HG02588 (cell line): ENCODE results near the gene CYP2A6.

ENCODE experiments used
- ATAC-seq: cut with Tn5 transposase; IDR thresholded peaks from one replicate; pipeline ENCODE4 v1.9.1; 2021; ENCODE audit warnings: mild to moderate bottlenecking, moderate library complexity; ENCODE audit not compliant: unreplicated experiment

Gene CYP2A6

DNA sequence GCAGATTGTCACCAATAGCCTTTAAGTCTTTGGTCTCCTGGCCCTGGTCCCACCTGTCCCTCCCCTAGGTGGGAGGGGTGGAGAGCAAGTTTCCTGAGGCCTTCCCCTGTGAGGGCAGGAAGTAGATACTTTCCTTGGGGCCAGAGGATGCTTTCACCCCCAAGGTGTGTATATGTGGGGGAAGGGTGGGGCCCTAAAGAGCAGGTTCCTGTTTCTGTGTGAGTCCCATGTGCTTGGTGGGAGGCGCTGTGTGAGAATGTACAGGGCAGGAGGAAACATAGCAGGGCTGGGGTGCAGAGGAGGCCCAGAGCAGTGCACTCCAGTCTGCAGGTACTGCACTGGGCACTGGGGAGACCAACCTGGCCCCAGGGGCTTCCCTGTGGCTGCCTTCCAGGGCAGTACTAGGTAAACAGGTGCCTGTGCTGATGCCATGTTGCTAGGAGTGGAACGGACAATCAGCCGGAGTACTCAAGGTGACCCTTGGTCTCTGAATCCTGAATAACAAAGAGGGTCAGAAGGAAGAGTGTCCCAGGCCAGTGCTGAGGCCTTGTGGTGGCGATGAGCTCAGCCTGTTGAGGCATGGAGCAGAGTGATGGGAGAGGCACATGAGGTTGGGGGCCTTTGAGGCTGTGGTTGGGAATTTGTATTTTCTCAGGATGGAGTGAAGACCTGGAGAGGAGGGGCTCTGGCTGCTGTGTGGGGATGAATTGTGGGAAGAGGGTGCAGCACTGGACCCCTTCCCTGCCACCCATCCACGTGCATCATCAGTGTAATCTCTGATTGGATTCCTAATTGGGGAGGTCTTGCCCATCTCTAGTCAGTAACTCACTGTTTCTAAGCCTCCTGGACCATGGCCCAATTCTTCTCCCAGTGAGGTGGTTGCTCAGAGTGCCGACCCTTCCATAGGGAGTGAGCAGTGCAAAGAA is 46.1 kb downstream of the CYP2A6 start:
- ATAC-seq: no peak

DNA sequence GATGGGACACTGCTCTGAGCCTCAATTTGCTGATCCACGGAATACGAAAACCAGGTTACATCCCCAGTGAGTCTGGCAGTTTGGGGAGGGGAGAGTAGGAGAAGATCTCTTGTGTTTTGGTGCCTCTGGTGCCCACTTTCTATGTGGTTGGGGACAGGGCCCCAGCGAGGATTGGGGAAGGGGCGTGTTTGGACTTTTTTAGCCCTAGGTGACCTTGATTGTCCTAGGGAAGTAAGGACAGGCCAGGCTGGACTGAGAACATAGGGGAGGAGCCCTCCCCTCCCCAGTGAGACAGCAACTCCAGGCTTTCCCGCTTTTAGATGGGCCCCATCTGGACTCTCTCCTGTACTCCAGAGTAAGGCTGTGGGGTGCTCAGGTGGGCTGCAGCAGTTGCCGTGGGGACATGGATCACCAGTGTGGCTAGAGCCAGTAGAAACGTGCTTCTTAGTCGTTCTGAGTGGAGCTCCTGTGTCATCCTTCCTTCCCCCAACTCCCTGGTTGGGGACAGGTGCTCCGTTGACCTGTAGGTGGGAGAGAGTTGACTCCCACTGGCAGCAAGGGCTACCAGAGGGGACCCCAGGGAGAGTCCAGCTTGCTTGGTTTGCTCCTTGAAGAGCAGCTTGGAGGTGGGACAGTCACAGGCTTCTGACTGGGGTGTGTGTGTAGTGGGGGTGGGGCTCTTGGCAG is 46.9 kb downstream of the CYP2A6 start:
- no peak for ATAC-seq

DNA sequence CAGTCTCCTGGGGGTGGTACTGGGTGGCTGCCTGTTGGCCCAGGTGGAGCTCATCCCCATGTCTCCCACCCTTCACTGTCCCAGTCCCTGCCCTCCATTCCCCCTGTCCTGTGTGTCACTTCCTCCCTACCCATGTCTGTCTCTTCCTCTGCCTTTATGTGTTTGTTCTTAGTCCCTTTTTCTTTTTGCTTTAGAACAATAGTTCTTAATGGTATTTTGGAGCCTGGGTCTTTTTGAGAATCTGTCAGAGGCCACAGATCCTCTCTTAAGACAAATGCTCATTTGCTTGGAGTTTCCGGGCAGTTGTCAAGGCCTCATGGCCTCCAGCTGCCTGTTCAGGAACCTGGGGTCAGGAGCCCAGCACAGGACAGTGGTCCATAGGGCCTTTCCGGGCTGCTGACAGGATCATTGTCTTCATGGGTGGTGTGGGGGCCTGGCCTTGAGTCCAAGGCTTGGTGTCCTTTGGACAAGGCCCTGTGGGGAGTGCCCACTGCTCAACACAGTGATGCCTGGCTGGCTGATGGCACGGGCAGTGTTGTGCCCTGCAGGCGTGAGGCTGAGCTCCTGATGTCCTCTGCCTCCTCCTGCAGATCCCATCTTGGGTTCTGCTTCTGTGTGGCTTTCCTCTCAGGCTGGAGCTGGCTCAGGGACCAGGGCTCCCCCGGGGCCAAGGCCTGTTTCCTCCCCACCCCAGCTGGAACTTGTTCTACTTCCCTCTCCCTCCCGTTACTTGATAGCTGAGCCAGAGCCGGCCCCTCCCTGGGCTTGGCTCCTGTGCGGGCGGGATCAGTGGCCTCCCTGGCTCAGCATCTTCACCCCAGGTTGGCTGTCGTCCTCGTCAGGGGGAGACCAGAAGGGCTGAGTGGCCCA is 47.7 kb downstream of the CYP2A6 start:
- ATAC-seq: no peak

DNA sequence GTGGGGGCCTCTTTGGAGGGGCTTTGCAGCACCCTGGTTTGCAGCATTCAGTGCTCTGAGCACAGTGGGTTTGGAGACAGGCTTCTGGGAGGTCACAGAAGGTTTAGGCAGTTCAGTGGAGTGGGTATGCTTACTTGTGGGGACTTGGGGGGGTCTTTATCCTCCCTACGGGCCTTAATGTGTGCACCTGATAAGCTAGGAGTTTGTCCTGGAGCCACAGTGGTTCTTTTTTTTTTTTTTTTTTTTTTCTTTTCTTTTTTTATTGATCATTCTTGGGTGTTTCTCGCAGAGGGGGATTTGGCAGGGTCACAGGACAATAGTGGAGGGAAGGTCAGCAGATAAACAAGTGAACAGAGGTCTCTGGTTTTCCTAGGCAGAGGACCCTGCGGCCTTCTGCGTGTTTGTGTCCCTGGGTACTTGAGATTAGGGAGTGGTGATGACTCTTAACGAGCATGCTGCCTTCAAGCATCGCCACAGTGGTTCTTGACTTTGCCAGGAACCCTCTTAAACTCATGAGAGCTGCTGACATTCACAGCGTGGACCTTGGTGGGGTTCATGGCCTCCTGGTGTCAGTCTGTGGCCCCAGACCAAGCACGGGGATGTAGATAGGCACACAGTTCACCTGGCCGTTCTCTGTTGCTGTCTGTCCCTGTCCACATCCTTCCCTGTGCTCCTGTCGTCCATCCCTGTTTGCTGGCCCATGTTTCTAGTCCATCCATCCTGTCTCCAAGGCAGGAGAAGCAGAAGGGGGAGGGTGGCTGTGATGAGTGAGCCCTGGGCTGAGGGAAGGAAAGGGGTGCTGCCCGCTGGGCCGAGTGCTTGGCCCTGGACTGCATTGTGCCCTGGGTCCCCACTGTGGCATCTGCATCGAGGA is 48.6 kb downstream of the CYP2A6 start:
- no peak for ATAC-seq

DNA sequence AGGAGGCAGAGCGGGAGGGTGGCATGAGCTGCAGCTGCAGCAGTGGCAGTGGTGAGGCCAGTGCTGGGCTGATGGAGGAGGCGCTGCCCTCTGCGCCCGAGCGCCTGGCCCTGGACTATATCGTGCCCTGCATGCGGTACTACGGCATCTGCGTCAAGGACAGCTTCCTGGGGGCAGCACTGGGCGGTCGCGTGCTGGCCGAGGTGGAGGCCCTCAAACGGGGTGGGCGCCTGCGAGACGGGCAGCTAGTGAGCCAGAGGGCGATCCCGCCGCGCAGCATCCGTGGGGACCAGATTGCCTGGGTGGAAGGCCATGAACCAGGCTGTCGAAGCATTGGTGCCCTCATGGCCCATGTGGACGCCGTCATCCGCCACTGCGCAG is 49.3 kb downstream of the CYP2A6 start:
- ATAC-seq: no peak

DNA sequence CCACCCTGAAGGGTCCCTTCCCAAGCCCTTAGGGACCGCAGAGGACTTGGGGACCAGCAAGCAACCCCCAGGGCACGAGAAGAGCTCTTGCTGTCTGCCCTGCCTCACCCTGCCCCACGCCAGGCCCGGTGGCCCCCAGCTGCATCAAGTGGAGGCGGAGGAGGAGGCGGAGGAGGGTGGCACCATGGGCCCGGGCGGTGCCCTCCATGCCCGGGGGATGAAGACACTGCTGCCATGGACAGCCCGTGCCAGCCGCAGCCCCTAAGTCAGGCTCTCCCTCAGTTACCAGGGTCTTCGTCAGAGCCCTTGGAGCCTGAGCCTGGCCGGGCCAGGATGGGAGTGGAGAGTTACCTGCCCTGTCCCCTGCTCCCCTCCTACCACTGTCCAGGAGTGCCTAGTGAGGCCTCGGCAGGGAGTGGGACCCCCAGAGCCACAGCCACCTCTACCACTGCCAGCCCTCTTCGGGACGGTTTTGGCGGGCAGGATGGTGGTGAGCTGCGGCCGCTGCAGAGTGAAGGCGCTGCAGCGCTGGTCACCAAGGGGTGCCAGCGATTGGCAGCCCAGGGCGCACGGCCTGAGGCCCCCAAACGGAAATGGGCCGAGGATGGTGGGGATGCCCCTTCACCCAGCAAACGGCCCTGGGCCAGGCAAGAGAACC is 49.8 kb downstream of the CYP2A6 start:
- ATAC-seq: no peak

DNA sequence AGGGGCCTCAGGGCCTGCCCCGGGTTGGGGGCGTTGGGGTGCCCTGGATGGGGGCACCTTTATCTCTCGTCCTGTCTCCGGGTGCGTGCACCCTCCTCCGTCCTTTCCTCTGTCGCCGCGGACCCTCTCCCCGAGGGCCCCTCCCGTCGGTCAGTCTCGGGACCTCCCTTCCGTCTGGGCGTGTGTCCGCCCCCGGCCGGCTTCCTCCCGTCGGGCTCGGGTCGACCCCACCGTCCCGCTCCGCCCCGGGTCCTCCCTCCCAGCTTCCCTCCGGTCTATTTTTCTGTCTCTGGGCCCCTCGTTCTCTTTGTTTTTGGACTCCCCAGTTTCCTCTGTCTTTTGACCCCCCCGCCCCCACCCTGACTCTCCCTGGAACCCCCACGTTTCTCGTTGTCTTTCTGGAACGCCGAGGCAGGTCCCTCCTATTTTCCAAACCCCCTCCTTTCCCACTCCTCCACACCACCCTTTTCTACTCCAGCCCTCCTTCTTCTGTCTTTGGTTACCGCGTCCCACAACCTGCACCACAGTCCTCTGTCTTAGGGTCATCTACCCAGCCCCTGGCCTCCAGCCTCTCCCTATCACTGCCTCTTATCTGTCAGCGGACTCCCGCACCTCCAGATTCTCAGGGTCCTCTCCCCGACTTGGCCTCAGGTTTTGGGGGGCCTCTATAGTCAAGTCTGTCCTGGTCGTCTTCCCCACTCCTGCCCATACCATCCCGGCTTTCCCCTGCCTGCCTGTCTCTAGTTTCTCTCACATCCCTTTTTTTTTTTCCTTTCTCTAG is 50.5 kb downstream of the CYP2A6 start:
- ATAC-seq: no peak

DNA sequence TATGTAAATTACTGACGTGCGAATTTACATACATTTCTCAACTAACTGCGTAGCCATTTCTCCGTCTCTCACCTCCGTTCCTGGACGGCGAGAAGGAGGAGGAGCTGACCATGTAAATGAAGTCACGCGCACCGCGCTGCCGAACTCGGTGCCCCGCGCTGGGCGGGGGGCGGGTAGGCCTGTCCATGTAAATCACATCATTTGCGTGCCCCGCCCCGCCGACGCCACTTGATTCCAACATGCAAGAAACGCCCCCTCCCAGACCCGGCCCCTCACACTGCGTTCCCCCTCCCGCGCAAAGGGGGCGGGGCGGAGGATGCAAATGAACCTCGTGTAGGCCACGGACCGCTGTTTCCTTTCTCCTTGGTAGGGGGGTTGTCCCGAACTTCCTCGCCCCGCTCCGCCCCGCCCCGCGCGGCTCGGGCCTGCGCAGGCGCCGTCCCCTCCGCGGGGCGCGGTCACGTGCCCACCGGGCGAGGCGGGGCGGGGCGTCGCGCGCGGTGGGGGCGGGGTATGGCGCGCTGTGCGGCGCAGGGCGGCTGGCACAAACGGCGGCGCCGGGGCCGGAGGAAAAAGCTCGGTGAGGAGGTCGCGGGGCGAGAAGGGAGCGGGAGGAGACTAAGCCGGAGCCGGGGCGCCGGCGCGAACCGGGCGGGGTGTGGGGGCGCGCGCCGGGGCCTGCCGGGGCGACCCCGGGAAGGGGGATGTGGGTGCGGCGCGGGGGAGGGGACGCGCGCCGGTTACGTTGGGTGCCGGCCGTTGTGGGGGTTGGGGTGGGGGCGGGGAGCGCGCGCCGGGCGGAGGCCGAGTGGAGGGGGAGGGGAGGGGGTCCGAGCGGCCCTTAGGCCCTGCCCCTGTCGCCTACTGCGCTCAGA is 51.3 kb downstream of the CYP2A6 start, which contains the start of gene EGLN2:
TSS of gene EGLN2 (plus strand) at position 509 of the 875 bp plus-strand sequence. CDS start 1,382 bp downstream, outside the sequence.
- peak; percentile 68 for ATAC-seq

DNA sequence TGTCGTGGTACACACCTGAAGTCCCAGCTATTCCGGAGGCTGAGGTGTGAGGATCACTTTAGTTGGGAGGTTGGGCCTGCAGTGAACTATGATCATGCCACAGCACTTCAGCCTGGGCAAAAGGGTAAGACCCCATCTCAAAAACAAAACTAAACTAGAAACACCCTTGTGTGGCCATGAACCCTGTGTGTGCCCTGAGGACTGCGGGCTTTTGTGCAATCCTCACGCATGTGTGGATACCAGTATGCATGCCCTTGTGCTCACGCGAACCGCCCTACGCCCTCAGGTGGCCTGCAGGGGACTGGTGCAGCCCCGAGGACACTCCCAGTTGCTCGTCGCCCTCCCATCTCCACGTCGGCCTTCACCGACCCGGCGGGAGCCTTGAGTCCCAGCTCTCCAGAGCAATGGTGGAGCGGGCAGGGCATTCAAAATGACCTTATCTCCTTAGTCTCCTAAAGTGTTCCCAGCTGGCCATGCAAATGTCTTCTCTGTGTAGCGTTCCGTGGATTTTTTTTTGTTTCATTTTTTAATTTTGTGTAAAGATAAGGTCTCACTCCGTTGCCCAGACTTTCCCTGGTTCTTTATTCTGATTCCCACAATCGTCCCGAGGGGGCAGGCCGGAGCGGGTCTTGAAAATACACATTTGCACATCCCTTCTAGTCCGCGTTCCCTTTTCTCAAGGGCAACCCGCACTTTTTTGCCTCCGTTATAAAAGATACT is 52.1 kb downstream of the CYP2A6 start:
- ATAC-seq: peak; percentile 19

DNA sequence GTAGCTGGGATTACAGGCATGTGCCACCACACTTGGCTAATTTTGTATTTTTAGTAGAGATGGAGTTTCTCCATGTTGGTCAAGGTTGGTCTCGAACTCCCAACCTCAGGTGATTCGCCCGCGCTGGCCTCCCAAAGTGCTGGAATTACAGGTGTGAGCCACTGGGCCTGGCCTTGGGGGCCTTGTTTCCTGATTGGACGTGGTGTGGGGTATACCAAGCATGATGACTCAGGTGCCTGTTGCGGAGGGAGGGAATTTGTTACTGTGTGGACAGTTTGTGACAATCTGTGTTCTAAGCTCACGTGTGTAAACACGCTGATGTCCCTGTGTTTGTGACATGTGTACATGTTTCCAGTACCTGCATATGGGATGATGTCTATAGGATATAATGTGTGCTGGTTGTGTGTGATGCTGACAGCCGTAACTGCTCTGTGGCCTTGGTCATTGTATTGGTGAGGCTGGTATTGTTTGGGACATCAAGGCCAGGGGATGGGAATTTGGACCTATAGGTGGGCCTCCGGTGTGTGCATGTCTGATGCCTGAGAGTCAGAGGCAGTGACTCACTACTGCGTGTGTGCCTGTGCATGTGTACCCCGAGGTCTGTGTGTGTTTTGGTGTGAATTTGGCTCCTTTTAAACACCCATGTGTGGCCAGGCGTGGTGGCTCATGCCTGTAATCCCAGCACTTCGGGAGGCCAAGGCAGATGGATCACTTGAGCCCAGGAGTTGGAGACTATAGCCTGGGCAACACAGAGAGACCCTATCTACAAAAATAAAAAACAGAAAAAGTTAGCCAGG is 52.9 kb downstream of the CYP2A6 start:
- ATAC-seq: no peak
